Keratinocyte (primary cell): Measurements from ENCODE around the gene JADE2.

ENCODE experiments used
- EZH2 ChIP-seq: IDR thresholded peaks from one replicate; pipeline ENCODE4 v1.6.1; 2012; ENCODE audit warnings: inconsistent platforms, mild to moderate bottlenecking, low read length, moderate library complexity
- TF ChIP-seq, protein P1 (sequence below), 3 experiments: IDR thresholded peaks in 1 of 3; conservative IDR thresholded peaks in 1 of 3; optimal IDR thresholded peaks in 1 of 3; 2 replicates in 2 of 3; 3 replicates in 1 of 3; pipeline versions ENCODE3 to v1.5.1; 2011; ENCODE audit warnings: low read length in 3 of 3, mild to moderate bottlenecking in 3 of 3, moderate library complexity in 2 of 3, control low read depth in 1 of 3, inconsistent platforms in 1 of 3; ENCODE audit not compliant: insufficient read depth in 2 of 3; ENCODE audit errors: extremely low read depth in 1 of 3

- no peak for TF ChIP-seq EZH2
- TF ChIP-seq, protein P1, sequence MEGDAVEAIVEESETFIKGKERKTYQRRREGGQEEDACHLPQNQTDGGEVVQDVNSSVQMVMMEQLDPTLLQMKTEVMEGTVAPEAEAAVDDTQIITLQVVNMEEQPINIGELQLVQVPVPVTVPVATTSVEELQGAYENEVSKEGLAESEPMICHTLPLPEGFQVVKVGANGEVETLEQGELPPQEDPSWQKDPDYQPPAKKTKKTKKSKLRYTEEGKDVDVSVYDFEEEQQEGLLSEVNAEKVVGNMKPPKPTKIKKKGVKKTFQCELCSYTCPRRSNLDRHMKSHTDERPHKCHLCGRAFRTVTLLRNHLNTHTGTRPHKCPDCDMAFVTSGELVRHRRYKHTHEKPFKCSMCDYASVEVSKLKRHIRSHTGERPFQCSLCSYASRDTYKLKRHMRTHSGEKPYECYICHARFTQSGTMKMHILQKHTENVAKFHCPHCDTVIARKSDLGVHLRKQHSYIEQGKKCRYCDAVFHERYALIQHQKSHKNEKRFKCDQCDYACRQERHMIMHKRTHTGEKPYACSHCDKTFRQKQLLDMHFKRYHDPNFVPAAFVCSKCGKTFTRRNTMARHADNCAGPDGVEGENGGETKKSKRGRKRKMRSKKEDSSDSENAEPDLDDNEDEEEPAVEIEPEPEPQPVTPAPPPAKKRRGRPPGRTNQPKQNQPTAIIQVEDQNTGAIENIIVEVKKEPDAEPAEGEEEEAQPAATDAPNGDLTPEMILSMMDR (optimal IDR thresholded peaks at IDR 0.05 in 1 of 3, IDR thresholded peaks at IDR 0.05 in 1 of 3, conservative IDR thresholded peaks at IDR 0.05 in 1 of 3; ENCODE audit: extremely low read depth in 1 of 3, insufficient read depth in 2 of 3, low read length in 3 of 3) = no peak
Measured at GRCh38 chr5:134500699-134501430, 24.6 kb upstream of the JADE2 start.
